GM21423 (cell line): Measurements from ENCODE around the gene GFM1.

Source experiments
- ATAC-seq: cut with Tn5 transposase; IDR thresholded peaks from one replicate; pipeline ENCODE4 v1.9.1; 2021; ENCODE audit warnings: mild to moderate bottlenecking, moderate library complexity; ENCODE audit not compliant: unreplicated experiment

The GFM1 gene

GRCh38 chr3:158644345-158644908 is at the start of gene GFM1:
Gene GFM1, plus strand, starts transcription at chr3:158644527. Its CDS starts 108 bp downstream, at chr3:158644635.
- peak; percentile 99 for ATAC-seq

GRCh38 chr3:158600787-158601186 is 43.5 kb upstream of the GFM1 start:
- ATAC-seq: no peak

- no peak for ATAC-seq
Observed at GRCh38 chr3:158602227-158602626, 42.1 kb upstream of the GFM1 start.

GRCh38 chr3:158617982-158618875 is 26.1 kb upstream of the GFM1 start:
- no peak for ATAC-seq

GRCh38 chr3:158625881-158626280 is 18.4 kb upstream of the GFM1 start:
- no peak for ATAC-seq

GRCh38 chr3:158631981-158632380 is 12.3 kb upstream of the GFM1 start:
- ATAC-seq: no peak

GRCh38 chr3:158640646-158641045 is 3.7 kb upstream of the GFM1 start:
- no peak for ATAC-seq

- no peak for ATAC-seq
Observed at GRCh38 chr3:158642005-158642404, 2.3 kb upstream of the GFM1 start.

- ATAC-seq: no peak
Observed at GRCh38 chr3:158642474-158643210, 1.7 kb upstream of the GFM1 start.

GRCh38 chr3:158649791-158650190 is 5.5 kb downstream of the GFM1 start:
- no peak for ATAC-seq

GRCh38 chr3:158651192-158651591 is 6.9 kb downstream of the GFM1 start:
- no peak for ATAC-seq

- ATAC-seq: no peak
Observed at GRCh38 chr3:158652463-158652862, 8.1 kb downstream of the GFM1 start.

- no peak for ATAC-seq
Observed at GRCh38 chr3:158658889-158659288, 14.6 kb downstream of the GFM1 start.

GRCh38 chr3:158659454-158660237 is 15.3 kb downstream of the GFM1 start:
- ATAC-seq: peak; percentile 91

- ATAC-seq: no peak
Observed at GRCh38 chr3:158660711-158661110, 16.4 kb downstream of the GFM1 start.

GRCh38 chr3:158663246-158663645 is 18.9 kb downstream of the GFM1 start:
- no peak for ATAC-seq

- ATAC-seq: no peak
Observed at GRCh38 chr3:158663832-158664231, 19.5 kb downstream of the GFM1 start.

- no peak for ATAC-seq
Observed at GRCh38 chr3:158666416-158666815, 22.1 kb downstream of the GFM1 start.

- ATAC-seq: no peak
Observed at GRCh38 chr3:158668506-158668905, 24.2 kb downstream of the GFM1 start.

- ATAC-seq: no peak
Observed at GRCh38 chr3:158671821-158672214, 27.5 kb downstream of the GFM1 start.
